SKM-1 treated with dmso at 0.1 percent for 144 hours (cell line): Measurements from ENCODE around the gene FOXP1.
"Not testable (repeated sequence)": the region's sequence is repeated elsewhere in the genome, so short reads cannot be mapped to it uniquely, and the experiment has no call there.

Experiments
- DNase-seq: peaks from one replicate; lab custom pipeline; 2025; ENCODE audit not compliant: unreplicated experiment; lab: John Stamatoyannopoulos, UW

Gene FOXP1

GRCh38 chr3:71454512-71455403 lies 128.8 kb downstream of the FOXP1 start:
- DNase-seq: no peak

GRCh38 chr3:71453822-71454511 lies 129.6 kb downstream of the FOXP1 start:
- DNase-seq: no peak

- no peak for DNase-seq
Measured at GRCh38 chr3:71453319-71453718, 130.2 kb downstream of the FOXP1 start.

GRCh38 chr3:71451812-71452211 lies 131.7 kb downstream of the FOXP1 start:
- no peak for DNase-seq

GRCh38 chr3:71451060-71451459 lies 132.5 kb downstream of the FOXP1 start:
- no peak for DNase-seq

GRCh38 chr3:71450162-71450561 lies 133.4 kb downstream of the FOXP1 start:
- no peak for DNase-seq

GRCh38 chr3:71447803-71448202 lies 135.7 kb downstream of the FOXP1 start:
- DNase-seq: no peak

GRCh38 chr3:71447197-71447596 lies 136.3 kb downstream of the FOXP1 start:
- no peak for DNase-seq

GRCh38 chr3:71446734-71447133 lies 136.8 kb downstream of the FOXP1 start:
- DNase-seq: no peak

- DNase-seq: no peak
Measured at GRCh38 chr3:71446260-71446659, 137.3 kb downstream of the FOXP1 start.

GRCh38 chr3:71444861-71445259 lies 138.7 kb downstream of the FOXP1 start:
- DNase-seq: no peak

- DNase-seq: peak; percentile 95
Measured at GRCh38 chr3:71444028-71444860, 139.3 kb downstream of the FOXP1 start.

- no peak for DNase-seq
Measured at GRCh38 chr3:71443332-71443731, 140.2 kb downstream of the FOXP1 start.

GRCh38 chr3:71442652-71443042 lies 140.9 kb downstream of the FOXP1 start:
- no peak for DNase-seq

- DNase-seq: no peak
Measured at GRCh38 chr3:71441925-71442651, 141.4 kb downstream of the FOXP1 start.

GRCh38 chr3:71441217-71441924 lies 142.2 kb downstream of the FOXP1 start:
- DNase-seq: no peak

- no peak for DNase-seq
Measured at GRCh38 chr3:71438904-71439303, 144.6 kb downstream of the FOXP1 start.

- no peak for DNase-seq
Measured at GRCh38 chr3:71438071-71438685, 145.3 kb downstream of the FOXP1 start.

- no peak for DNase-seq
Measured at GRCh38 chr3:71436337-71436736, 147.2 kb downstream of the FOXP1 start.

- DNase-seq: not testable (repeated sequence)
Measured at GRCh38 chr3:71435836-71436235, 147.7 kb downstream of the FOXP1 start.
